ENCODE measurements around the gene ZBTB3. TPM values are rescaled to one million over a fixed set of nuclear protein-coding genes. Genes with fewer than 3 reads are reported as not detected.

Gene ZBTB3
- total RNA-seq, 1 donor from 2014 or later: 11.2 TPM

DNA sequence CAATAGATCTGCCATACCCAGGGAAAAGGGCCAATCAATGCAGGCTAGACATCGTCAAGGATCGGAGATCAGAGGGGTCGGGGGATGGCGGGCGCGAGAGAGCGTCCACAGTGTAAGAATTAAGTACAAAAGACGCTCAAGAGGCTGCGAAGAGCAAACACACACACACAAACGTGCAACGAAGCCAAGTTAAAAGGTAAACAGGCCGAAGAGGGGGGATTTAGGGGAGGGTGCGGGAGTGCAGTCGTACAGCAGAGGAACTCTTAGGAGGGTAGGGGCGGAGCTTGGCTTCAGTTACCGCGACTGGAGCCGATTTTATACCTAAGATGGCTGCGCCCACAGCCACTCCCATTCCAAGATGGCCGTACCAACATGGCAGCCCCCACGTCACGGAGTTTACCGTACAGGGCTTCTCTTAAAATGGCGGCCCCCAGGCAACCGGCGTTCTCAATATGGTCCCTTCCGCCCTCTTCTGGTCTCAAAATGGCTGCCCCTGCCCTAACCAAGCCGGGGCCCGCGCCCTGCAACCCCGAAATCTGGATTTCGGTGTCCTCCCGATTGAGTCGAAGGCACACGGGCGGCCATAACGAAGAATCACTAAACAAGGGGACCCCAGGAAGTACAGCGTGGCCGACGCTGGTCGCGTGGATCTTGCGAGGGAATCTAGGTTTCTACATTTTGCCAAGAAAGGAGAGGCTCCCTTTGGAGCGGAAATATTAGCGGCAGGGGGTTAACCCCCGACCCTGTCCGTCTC, 44.5 kb downstream of the ZBTB3 start:
- H4K20me1 ChIP-seq (ENCODE audit: insufficient read depth, low read length): no peaks in the 10 kb centered on the region
- Mint-ChIP-seq H3K4me3 (ENCODE audit: unreplicated experiment) (peak overlapping the region; percentile 81), H3K27ac (ENCODE audit: unreplicated experiment) (peak overlapping the region; percentile 92), H3K9me3 (ENCODE audit: unreplicated experiment) (no peaks in the 10 kb centered on the region), H3K4me1 (ENCODE audit: low read depth, unreplicated experiment) (peaks cover 45% of the 10 kb centered on the region), H3K36me3 (ENCODE audit: low read depth, unreplicated experiment) (peaks cover 17% of the 10 kb centered on the region), H3K27me3 (ENCODE audit: low read depth, unreplicated experiment) (no peaks in the 10 kb centered on the region)
- H3K4me1 ChIP-seq (ENCODE audit: insufficient read depth, low read length): peaks cover 34% of the 10 kb centered on the region
- peak; percentile 75 for FAIRE-seq
- peaks cover 39% of the 10 kb centered on the region for H3K36me3 ChIP-seq (ENCODE audit: insufficient read depth, low read length)
- DNase-seq (ENCODE audit: low read depth): peak; percentile 92
- TF ChIP-seq CTCF (IDR thresholded peaks at IDR 0.05; ENCODE audit: insufficient read depth, low read depth, low read length): no peak
- no peak for TF ChIP-seq EZH2 (IDR thresholded peaks at IDR 0.05; ENCODE audit: insufficient read depth, low read length)
- H2AFZ ChIP-seq (ENCODE audit: low read depth, low read length): peak overlapping the region; percentile 98
- peaks cover 18% of the 10 kb centered on the region for H3K79me2 ChIP-seq (ENCODE audit: insufficient read depth, low read length)
- no peaks in the 10 kb centered on the region for H3K9me3 ChIP-seq (ENCODE audit: insufficient read depth, low read depth, low read length)
- H3K9ac ChIP-seq (ENCODE audit: low read length): peak overlapping the region; percentile 90
- no peaks in the 10 kb centered on the region for H3K27me3 ChIP-seq (ENCODE audit: insufficient read depth, low read length)
- peak overlapping the region; percentile 91 for H3K27ac ChIP-seq (ENCODE audit: low read depth, low read length)
- peak overlapping the region; percentile 100 for H3K4me2 ChIP-seq (ENCODE audit: low read length)
- peak overlapping the region; percentile 69 for H3K4me3 ChIP-seq (ENCODE audit: insufficient read depth, low read depth, low read length)

DNA sequence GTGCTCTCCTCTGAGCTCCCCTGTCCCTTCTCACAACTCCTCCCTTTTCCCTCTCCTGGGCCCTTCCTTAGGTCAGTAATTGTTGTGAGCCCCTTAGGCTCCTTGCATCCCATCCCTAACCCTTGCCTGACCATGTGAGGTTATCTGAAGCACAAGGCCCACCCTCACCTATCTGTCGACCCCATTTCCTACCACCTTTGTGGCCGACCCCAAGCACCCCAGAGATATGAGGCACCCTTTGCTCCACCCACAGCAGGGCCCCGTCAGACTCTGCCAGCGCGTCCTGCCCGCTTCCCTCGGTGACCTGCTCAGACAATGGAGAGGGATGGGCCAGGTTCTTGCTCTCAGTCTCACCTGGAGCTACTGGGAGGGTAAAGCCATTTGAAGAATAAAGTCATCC, 45.2 kb downstream of the ZBTB3 start:
- Histone ChIP-seq H3K27ac (ENCODE audit: low read depth, low read length) (peak overlapping the region; percentile 91), H3K9ac (ENCODE audit: low read length) (peak overlapping the region; percentile 90), H3K79me2 (ENCODE audit: insufficient read depth, low read length) (peaks cover 16% of the 10 kb centered on the region), H3K9me3 (ENCODE audit: insufficient read depth, low read depth, low read length) (no peaks in the 10 kb centered on the region), H3K4me3 (ENCODE audit: insufficient read depth, low read depth, low read length) (peak overlapping the region; percentile 69), H3K27me3 (ENCODE audit: insufficient read depth, low read length) (no peaks in the 10 kb centered on the region), H3K36me3 (ENCODE audit: insufficient read depth, low read length) (peaks cover 34% of the 10 kb centered on the region), H4K20me1 (ENCODE audit: insufficient read depth, low read length) (no peaks in the 10 kb centered on the region), H3K4me1 (ENCODE audit: insufficient read depth, low read length) (peaks cover 34% of the 10 kb centered on the region), H3K4me2 (ENCODE audit: low read length) (peak overlapping the region; percentile 100), H2AFZ (ENCODE audit: low read depth, low read length) (peak overlapping the region; percentile 98)
- FAIRE-seq: no peak
- Mint-ChIP-seq H3K4me1 (ENCODE audit: low read depth, unreplicated experiment) (peaks cover 40% of the 10 kb centered on the region), H3K36me3 (ENCODE audit: low read depth, unreplicated experiment) (peaks cover 13% of the 10 kb centered on the region), H3K27me3 (ENCODE audit: low read depth, unreplicated experiment) (no peaks in the 10 kb centered on the region), H3K4me3 (ENCODE audit: unreplicated experiment) (peak overlapping the region; percentile 81), H3K27ac (ENCODE audit: unreplicated experiment) (peak overlapping the region; percentile 92), H3K9me3 (ENCODE audit: unreplicated experiment) (no peaks in the 10 kb centered on the region)
- no peak for TF ChIP-seq CTCF (IDR thresholded peaks at IDR 0.05; ENCODE audit: insufficient read depth, low read depth, low read length)
- no peak for TF ChIP-seq EZH2 (IDR thresholded peaks at IDR 0.05; ENCODE audit: insufficient read depth, low read length)
- DNase-seq (ENCODE audit: low read depth): no peak

- Mint-ChIP-seq H3K9me3 (ENCODE audit: unreplicated experiment) (no peaks in the 10 kb centered on the region), H3K36me3 (ENCODE audit: low read depth, unreplicated experiment) (peaks cover 10% of the 10 kb centered on the region), H3K4me3 (ENCODE audit: unreplicated experiment) (peak overlapping the region; percentile 81), H3K27ac (ENCODE audit: unreplicated experiment) (peak overlapping the region; percentile 92), H3K27me3 (ENCODE audit: low read depth, unreplicated experiment) (no peaks in the 10 kb centered on the region), H3K4me1 (ENCODE audit: low read depth, unreplicated experiment) (peaks cover 36% of the 10 kb centered on the region)
- H2AFZ ChIP-seq (ENCODE audit: low read depth, low read length): no peak overlapping the region
- H3K4me1 ChIP-seq (ENCODE audit: insufficient read depth, low read length): peaks cover 34% of the 10 kb centered on the region
- H3K79me2 ChIP-seq (ENCODE audit: insufficient read depth, low read length): peaks cover 13% of the 10 kb centered on the region
- H3K36me3 ChIP-seq (ENCODE audit: insufficient read depth, low read length): peaks cover 30% of the 10 kb centered on the region
- peak overlapping the region; percentile 90 for H3K9ac ChIP-seq (ENCODE audit: low read length)
- no peaks in the 10 kb centered on the region for H3K9me3 ChIP-seq (ENCODE audit: insufficient read depth, low read depth, low read length)
- H3K27me3 ChIP-seq (ENCODE audit: insufficient read depth, low read length): no peaks in the 10 kb centered on the region
- H3K4me2 ChIP-seq (ENCODE audit: low read length): peak overlapping the region; percentile 100
- TF ChIP-seq EZH2 (IDR thresholded peaks at IDR 0.05; ENCODE audit: insufficient read depth, low read length): no peak
- TF ChIP-seq CTCF (IDR thresholded peaks at IDR 0.05; ENCODE audit: insufficient read depth, low read depth, low read length): no peak
- FAIRE-seq (no peak), DNase-seq (ENCODE audit: low read depth) (no peak)
- no peaks in the 10 kb centered on the region for H4K20me1 ChIP-seq (ENCODE audit: insufficient read depth, low read length)
- H3K27ac ChIP-seq (ENCODE audit: low read depth, low read length): no peak overlapping the region
- peak overlapping the region; percentile 69 for H3K4me3 ChIP-seq (ENCODE audit: insufficient read depth, low read depth, low read length)
Measured at GRCh38 chr11:62708392-62708791, 45.6 kb downstream of the ZBTB3 start.
